Spleen (tissue), 11 donors: ENCODE data around the gene DSCAML1. TPM values are rescaled to one million over a fixed set of nuclear protein-coding genes. Genes with fewer than 3 reads are reported as not detected.

Experiments
- DNase-seq: peaks from one replicate; pipeline ENCODE4 v3.0.0-alpha.2; 2020
- H3K27ac ChIP-seq, 8 donors: fragments of 200-600 bp; sonication (generic) in 7 of 8; 1 replicate in 4 of 8; 2 replicates in 4 of 8; pipeline versions ENCODE4 v1.5.0 to v1.8.0; 2016 to 2021; ENCODE audit warnings: inconsistent platforms in 4 of 8, mild to moderate bottlenecking in 4 of 8, moderate library complexity in 1 of 8
- H3K27me3 ChIP-seq, 7 donors: fragments of 200-600 bp; sonication (generic) in 6 of 7; replicated peaks in 1 of 7; 1 replicate in 4 of 7; 2 replicates in 3 of 7; pipeline versions ENCODE4 v1.5.0 to v1.8.0; 2016 to 2021; ENCODE audit warnings: inconsistent platforms in 3 of 7, mild to moderate bottlenecking in 1 of 7
- H3K36me3 ChIP-seq, 6 donors: fragments of 200-600 bp; sonication (generic) in 5 of 6; 1 replicate in 4 of 6; 2 replicates in 2 of 6; pipeline versions ENCODE4 v1.5.0 to v1.8.0; 2016 to 2021; ENCODE audit warnings: inconsistent platforms in 2 of 6
- H3K4me1 ChIP-seq, 6 donors: fragments of 200-600 bp; sonication (generic) in 5 of 6; 1 replicate in 3 of 6; 2 replicates in 3 of 6; pipeline versions ENCODE4 v1.5.0 to v1.8.0; 2016 to 2021; ENCODE audit warnings: inconsistent platforms in 3 of 6
- H3K4me3 ChIP-seq, 8 donors: fragments of 200-600 bp; sonication (generic) in 7 of 8; 1 replicate in 4 of 8; 2 replicates in 4 of 8; pipeline versions ENCODE4 v1.5.0 to v1.8.0; 2016 to 2021; ENCODE audit warnings: inconsistent platforms in 4 of 8, mild to moderate bottlenecking in 4 of 8, moderate library complexity in 2 of 8
- H3K9me3 ChIP-seq, 8 donors: fragments of 200-600 bp; sonication (generic) in 7 of 8; 1 replicate in 4 of 8; 2 replicates in 4 of 8; pipeline versions ENCODE4 v1.5.0 to v1.8.0; 2016 to 2021; ENCODE audit warnings: inconsistent platforms in 4 of 8
- CTCF ChIP-seq, 11 experiments: fragments of 200-600 bp in 7 of 11; fragments of 450-650 bp in 4 of 11; sonication (generic) in 4 of 11; IDR thresholded peaks in 8 of 11; conservative IDR thresholded peaks in 3 of 11; 1 replicate in 7 of 11; 2 replicates in 4 of 11; pipeline versions ENCODE4 v1.4.0 to v1.8.0; 2016 to 2021; ENCODE audit warnings: antibody characterized with exemption in 11 of 11, inconsistent platforms in 4 of 11, mild to moderate bottlenecking in 1 of 11
- POLR2A ChIP-seq, 3 donors: fragments of 450-650 bp; IDR thresholded peaks; one replicate each; pipeline ENCODE4 v1.5.1; 2017; ENCODE audit warnings: antibody characterized with exemption in 3 of 3, mild to moderate bottlenecking in 1 of 3
- POLR2AphosphoS5 ChIP-seq, 3 donors: sonication (generic); formaldehyde crosslinking; IDR thresholded peaks; one replicate each; pipeline ENCODE4 v1.5.1; 2017; ENCODE audit warnings: antibody characterized with exemption in 3 of 3
- WGBS, 5 donors: extraction: QIAGEN DNeasy Blood & Tissue Kit in 3 of 5; methylation state at CpG; one replicate each; pipeline versions ENCODE4 v1.1.5 to v1.1.7; 2013 to 2018; 5-methylcytosine and 5-hydroxymethylcytosine counted together
- intact Hi-C: fragments of 100-400 bp; cut with DNase I; formaldehyde crosslinking; loops from one replicate; pipeline ENCODE4 v1.15.0; 2023; ENCODE audit warnings: low total_unique reads
- polyA plus RNA-seq, 3 donors: library from polyadenylated mRNA; stranded (reverse); fragments of 200-250 nt; gene quantifications; one replicate each; pipeline ENCODE4 v1.2.1, GENCODE V29; 2013
- total RNA-seq, 7 donors: library from RNA; depleted of rRNA in 3 of 7; stranded (reverse); fragments of >200 nt in 3 of 7; fragmentation: NEBNext Ultra II Directional in 4 of 7; extraction: Animal tissue kit (Norgen Biotek cat#: 25700) in 4 of 7; gene quantifications; one replicate each; pipeline versions ENCODE4 v1.1.0 to v1.2.1, GENCODE V29; 2016 to 2021
- donor health status: healthy with polysubstance abuse.
- donor health status: DM: no; HTN: no; CAD: no; lungs with moderate emphysema.
- donor health status: DM: no; HTN: no; CAD: no.
- donor health status: Bipolar disorder and iron deficiency.
- donor health status: healthy.
- donor health status: DM: no; HTN: no; CAD: no.
- donor health status: DM: yes; HTN: yes; CAD: no.

DSCAML1 gene
- total and polyA plus RNA-seq, 10 donors, result 0.07 to 10.7 (median 2.3) TPM

- DNase-seq, result no peak
Measured at GRCh38 chr11:117702946-117703598, 93.9 kb downstream of the DSCAML1 start.

GRCh38 chr11:117701781-117702180 lies 95.2 kb downstream of the DSCAML1 start:
- no peaks in the 10 kb centered on the region for H3K36me3 ChIP-seq
- no peak overlapping the region for H3K4me3 ChIP-seq
- no peaks in the 10 kb centered on the region for H3K4me1 ChIP-seq
- WGBS, 5 donors, result 34 to 61% (median 54%) methylated on average over 5 to 9 of the region's 9 CpGs
- intact Hi-C loops, result no loop called here
- DNase-seq, result peak; percentile 43
- H3K27ac ChIP-seq, result no peak overlapping the region
- TF ChIP-seq CTCF (IDR thresholded peaks at IDR 0.05 in 8 of 11, conservative IDR thresholded peaks at IDR 0.05 in 3 of 11) (no peak), POLR2A (IDR thresholded peaks at IDR 0.05) (no peak), POLR2AphosphoS5 (IDR thresholded peaks at IDR 0.05) (no peak)
- peaks cover 0 to 16% (median 0%) of the 10 kb centered on the region in 7 donors for H3K27me3 ChIP-seq
- H3K9me3 ChIP-seq, result no peaks in the 10 kb centered on the region

More at GRCh38 chr11:117702946-117703598, 93.9 kb downstream of the DSCAML1 start:
- no peak overlapping the region for H3K4me3 ChIP-seq
- intact Hi-C loops, result no loop called here
- H3K36me3 ChIP-seq, result no peaks in the 10 kb centered on the region
- 81 to 94% (median 84%) methylated on average over 7 of the region's 7 CpGs for WGBS, 5 donors
- no peak for TF ChIP-seq POLR2AphosphoS5 (IDR thresholded peaks at IDR 0.05)
- no peak for TF ChIP-seq CTCF (IDR thresholded peaks at IDR 0.05 in 8 of 11, conservative IDR thresholded peaks at IDR 0.05 in 3 of 11)
- TF ChIP-seq POLR2A (IDR thresholded peaks at IDR 0.05), result no peak
- no peaks in the 10 kb centered on the region for H3K4me1 ChIP-seq
- H3K27me3 ChIP-seq, result peaks cover 0 to 23% (median 0%) of the 10 kb centered on the region in 7 donors
- no peaks in the 10 kb centered on the region for H3K9me3 ChIP-seq
- no peak overlapping the region for H3K27ac ChIP-seq

- 87 to 92% (median 89%) methylated on average over 4 to 6 of the region's 6 CpGs for WGBS, 5 donors
- intact Hi-C loops, result no loop called here
- no peak overlapping the region for H3K4me3 ChIP-seq
- H3K27me3 ChIP-seq, result peaks cover 0 to 20% (median 0%) of the 10 kb centered on the region in 7 donors
- no peak for DNase-seq
- TF ChIP-seq POLR2AphosphoS5 (IDR thresholded peaks at IDR 0.05), result no peak
- TF ChIP-seq CTCF (IDR thresholded peaks at IDR 0.05 in 8 of 11, conservative IDR thresholded peaks at IDR 0.05 in 3 of 11), result no peak
- no peak for TF ChIP-seq POLR2A (IDR thresholded peaks at IDR 0.05)
- H3K9me3 ChIP-seq, result no peaks in the 10 kb centered on the region
- H3K27ac ChIP-seq, result no peak overlapping the region
- H3K36me3 ChIP-seq, result no peaks in the 10 kb centered on the region
- H3K4me1 ChIP-seq, result no peaks in the 10 kb centered on the region
Measured at GRCh38 chr11:117700551-117700950, 96.5 kb downstream of the DSCAML1 start.

- Histone ChIP-seq H3K27me3 (peaks cover 0 to 16% (median 0%) of the 10 kb centered on the region in 7 donors), H3K4me3 (no peak overlapping the region)
- TF ChIP-seq CTCF (IDR thresholded peaks at IDR 0.05 in 8 of 11, conservative IDR thresholded peaks at IDR 0.05 in 3 of 11) (no peak), POLR2AphosphoS5 (IDR thresholded peaks at IDR 0.05) (no peak), POLR2A (IDR thresholded peaks at IDR 0.05) (no peak)
Measured at GRCh38 chr11:117697319-117697718, 99.7 kb downstream of the DSCAML1 start.

More at GRCh38 chr11:117697319-117697718, 99.7 kb downstream of the DSCAML1 start:
- H3K9me3 ChIP-seq, result no peaks in the 10 kb centered on the region
- H3K27ac ChIP-seq, result no peak overlapping the region
- no peaks in the 10 kb centered on the region for H3K36me3 ChIP-seq
- DNase-seq, result no peak
- H3K4me1 ChIP-seq, result no peaks in the 10 kb centered on the region
- 76 to 88% (median 78%) methylated on average over 3 of the region's 3 CpGs for WGBS, 5 donors
- intact Hi-C loops, result no loop called here
